T-helper 22 cell (primary cell): ENCODE results near the gene RTKN2.
"Not testable (repeated sequence)": the region's sequence is repeated elsewhere in the genome, so short reads cannot be mapped to it uniquely, and the experiment has no call there.

ENCODE experiments used
- DNase-seq: peaks from one replicate; pipeline ENCODE4 v3.0.0-alpha.2; 2020; ENCODE audit warnings: low read depth

Gene RTKN2

GRCh38 chr10:62259456-62259855 is 9.2 kb downstream of the RTKN2 start:
- no peak for DNase-seq

DNA sequence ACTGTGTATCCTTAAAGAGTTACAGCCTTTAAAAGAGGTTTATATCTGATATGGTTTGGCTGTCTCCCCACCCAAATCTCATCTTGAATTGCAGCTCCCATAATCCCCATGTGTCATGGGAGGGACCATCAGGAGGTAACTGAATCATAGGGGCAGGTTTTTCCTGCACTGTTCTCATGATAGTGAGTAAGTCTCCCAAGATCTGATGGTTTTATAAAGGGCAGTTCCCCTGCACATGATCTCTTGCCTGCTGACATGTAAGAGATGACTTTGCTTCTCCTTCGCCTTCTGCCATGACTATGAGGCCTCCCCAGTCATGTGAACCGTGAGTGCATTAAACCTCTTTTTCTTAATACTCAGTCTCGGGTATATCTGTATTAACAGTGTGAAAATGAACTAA is 9.7 kb downstream of the RTKN2 start:
- DNase-seq: no peak

- no peak for DNase-seq
Observed at GRCh38 chr10:62253704-62254103, 14.9 kb downstream of the RTKN2 start.

DNA sequence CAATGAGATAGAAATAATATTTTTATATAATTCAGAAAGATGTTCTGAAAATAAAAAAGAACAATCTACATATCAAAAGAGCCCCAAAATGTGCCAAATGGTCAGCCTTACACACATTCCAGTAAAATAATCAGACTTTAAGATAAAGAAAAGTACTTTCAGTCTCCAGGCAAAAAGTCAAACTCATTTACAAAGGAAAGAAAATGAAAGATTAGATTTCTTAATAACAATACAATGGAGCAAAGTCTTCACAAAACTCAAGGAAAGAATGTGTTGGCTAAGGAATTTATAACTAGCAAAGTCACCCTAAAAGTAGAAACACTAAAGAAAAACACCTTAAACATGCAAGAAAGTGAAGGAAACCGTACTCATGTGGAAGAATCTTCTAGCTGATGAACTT is 16.6 kb downstream of the RTKN2 start:
- DNase-seq: no peak

DNA sequence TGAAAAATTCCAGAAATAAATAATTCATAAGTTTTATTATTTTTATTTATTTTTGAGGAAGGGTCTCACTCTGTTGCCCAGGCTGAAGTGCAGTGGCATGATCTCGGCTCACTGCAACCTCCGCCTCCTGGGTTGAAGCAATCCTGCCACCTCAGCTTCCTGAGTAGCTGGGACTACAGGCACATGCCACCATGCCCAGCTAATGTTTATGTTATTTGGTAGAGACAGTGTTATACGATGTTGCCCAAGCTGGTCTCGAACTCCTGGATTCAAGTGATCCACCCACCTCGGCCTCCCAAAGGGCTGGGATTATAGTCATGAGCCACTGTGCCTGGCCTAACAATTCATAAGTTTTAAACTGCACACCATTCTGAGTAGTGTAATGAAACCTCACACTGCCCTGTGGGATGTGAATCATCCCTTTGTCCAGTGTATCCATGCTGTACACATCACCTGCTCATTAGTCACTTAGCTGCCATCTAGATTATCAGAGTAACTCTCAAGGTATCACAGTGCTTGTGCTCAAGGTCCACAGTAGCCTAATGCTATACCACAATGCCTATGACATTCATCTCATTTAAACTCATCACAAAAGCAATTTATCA is 17.9 kb downstream of the RTKN2 start:
- DNase-seq: no peak

DNA sequence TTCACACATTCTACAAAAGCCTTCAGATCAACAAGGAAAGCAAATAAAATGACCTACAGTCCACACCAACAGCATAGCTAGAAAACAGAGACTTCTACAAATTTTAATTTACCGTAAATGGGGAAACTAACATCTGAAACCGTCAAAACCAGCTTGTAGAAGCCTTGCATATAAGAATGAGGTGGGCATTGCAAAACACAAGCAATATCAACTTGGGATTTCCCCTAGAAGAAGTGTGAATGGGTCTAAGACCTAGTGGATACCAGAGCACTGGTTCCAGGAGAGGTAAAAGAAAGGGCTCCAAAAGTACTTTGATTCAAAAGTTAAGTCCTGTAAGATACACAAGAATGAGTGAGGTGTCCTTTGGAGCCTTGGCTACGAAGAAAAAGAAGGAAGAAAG is 18.7 kb downstream of the RTKN2 start:
- no peak for DNase-seq

- DNase-seq: no peak
Observed at GRCh38 chr10:62248465-62248864, 20.2 kb downstream of the RTKN2 start.

DNA sequence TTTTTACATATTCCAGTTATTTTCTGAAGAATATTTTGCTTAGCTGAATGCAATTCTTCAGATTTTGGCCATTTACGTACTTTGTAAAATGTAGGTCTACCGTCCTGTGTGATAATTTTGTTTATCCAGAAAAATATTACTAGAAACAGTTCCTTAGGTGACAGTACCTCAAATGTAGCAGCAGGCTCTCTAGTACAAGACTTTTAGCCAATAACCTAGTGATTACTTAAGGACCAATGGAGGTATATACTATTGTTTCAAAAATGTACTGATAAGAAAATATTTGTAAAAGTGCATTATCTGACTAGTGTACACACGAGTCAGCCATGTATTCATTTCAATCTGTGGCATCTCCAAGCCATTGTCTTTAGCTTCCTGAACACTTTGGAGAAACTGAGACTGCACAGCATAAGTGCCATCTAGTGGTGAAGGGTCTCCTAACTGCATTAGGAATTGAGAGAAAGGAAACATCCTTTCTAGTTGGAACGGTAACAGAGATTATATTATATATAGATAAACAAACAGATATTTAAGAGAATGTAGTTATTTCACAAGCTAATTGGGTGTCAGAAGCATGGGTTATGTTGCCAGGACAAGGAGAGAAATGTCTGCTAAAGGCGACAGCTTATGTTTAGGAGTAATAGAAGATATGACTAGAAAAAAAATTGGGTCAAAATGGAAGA is 23.7 kb downstream of the RTKN2 start:
- peak; percentile 11 for DNase-seq

DNA sequence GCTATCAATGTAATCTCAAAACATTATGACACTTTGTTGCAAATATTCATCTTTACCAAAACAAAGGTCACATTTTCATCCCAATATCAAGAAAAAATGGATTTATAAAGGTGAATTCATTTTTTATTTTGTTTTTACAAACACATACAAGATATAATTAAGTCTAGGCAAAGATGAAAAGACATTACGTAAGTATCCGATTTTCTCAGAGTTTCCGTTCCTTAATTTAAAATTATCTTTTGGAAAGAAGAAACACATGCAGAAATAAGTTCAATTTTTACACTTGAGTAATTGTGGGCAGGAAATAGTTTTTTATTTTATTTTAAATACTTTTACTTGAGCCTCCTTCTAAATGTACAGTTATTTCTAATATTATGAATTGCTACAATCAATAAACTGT is 24.6 kb downstream of the RTKN2 start:
- no peak for DNase-seq

DNA sequence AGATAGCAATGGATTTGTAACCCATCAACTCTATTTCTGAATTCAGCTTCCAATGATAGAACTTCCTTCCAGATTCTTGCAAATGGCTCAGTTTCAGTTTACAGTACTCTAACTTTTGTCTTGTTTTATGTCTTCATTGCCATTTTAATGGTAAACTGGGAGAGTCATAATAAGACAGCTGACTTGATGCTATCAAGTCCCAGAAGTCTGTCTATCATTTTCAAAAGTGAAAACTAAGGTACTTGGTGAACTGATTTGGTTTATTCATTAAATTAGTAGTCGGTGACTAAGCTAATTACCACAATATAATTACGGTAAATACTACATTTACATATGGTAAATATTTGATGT is 25.0 kb downstream of the RTKN2 start:
- DNase-seq: no peak

DNA sequence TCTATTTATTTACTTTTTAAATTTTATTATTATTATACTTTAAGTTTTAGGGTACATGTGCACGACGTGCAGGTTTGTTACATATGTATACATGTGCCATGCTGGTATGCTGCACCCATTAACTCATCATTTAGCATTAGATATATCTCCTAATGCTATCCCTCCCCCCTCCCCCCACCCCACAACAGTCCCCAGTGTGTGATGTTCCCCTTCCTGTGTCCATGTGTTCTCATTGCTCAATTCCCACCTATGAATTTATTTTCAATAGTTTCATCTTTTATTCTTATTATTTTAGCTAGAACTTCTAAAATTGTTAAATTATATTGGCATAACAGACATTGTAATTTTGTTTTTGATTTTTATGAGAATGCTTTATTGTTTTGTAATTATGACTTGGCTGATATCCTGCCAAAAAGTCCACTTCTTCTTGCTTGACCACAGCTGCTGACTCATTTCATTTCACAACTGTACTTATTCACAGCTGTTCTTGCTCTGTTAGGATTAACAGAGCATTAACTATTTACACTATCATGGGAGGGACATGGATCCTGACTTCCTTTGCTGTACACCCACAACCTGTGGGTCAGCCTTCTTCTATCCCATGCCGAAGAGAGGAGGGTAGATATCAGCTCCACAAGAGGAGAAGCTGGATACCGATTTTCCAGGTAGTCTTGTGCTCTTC is 25.5 kb downstream of the RTKN2 start:
- DNase-seq: not testable (repeated sequence)

DNA sequence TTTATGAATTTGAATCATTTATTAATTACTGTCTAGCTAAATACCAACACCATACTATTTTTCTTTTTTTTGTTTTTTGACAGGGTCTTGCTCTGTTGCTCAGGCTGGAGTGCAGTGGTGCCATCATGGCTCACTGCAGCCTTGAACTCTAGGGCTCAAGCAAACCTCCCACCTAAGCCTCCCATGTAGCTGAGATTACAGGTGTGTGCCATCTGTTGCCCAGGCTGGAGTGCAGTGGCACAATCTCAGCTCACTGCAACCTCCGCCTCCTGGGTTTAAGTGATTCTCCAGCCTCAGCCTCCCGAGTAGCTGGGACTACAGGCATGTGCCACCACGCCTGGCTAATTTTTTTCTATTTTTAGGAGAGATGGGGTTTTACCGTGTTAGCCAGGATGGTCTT is 27.1 kb downstream of the RTKN2 start:
- not testable (repeated sequence) for DNase-seq

GRCh38 chr10:62239994-62240393 is 28.6 kb downstream of the RTKN2 start:
- DNase-seq: no peak

- DNase-seq: no peak
Observed at GRCh38 chr10:62238880-62239279, 29.8 kb downstream of the RTKN2 start.

- no peak for DNase-seq
Observed at GRCh38 chr10:62237966-62238365, 30.7 kb downstream of the RTKN2 start.

DNA sequence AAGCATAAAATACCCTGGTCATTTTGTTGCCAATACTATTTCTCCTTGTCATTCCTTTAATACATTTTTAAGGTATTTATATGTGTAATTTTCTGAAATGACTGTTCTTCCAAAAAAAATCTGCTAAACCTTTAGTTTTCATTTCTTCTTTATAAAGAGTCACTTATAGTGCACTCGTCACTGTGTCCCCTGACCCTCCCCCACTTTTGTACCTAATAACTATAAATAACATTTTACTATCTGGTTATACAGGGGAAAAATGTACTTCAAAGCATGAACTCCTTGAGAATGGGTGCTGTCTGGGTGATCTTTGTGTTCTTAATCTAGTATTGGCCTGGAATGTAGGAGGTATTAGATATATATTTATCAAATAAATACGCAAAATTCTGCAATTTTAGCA is 31.1 kb downstream of the RTKN2 start:
- DNase-seq: no peak

DNA sequence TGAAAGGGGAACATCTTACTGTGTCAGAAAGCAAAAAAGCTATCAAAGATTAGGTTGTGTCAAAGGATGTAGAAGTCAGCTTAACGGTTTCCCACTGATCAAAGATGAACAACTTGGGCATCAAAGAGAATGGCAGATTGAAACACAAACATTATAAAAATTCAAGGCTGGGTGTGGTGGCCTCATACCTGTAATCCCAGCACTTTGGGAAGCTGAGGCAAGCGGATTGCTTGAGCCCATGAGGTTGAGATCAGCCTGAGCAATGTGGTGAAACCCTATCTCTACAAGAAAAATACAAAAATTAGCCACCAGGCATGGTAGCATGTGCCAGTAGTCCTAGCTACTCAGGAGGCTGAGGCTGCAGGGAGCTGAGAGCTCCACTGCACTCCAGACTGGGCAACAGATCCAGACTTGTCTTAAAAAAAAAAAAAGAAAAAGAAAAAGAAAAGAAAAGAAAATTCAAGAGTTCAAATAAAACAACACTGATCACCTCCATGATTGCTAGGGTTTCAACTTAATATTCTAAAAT is 34.5 kb downstream of the RTKN2 start:
- DNase-seq: no peak

- DNase-seq: no peak
Observed at GRCh38 chr10:62233356-62234076, 35.1 kb downstream of the RTKN2 start.

- DNase-seq: no peak
Observed at GRCh38 chr10:62231805-62232204, 36.8 kb downstream of the RTKN2 start.

DNA sequence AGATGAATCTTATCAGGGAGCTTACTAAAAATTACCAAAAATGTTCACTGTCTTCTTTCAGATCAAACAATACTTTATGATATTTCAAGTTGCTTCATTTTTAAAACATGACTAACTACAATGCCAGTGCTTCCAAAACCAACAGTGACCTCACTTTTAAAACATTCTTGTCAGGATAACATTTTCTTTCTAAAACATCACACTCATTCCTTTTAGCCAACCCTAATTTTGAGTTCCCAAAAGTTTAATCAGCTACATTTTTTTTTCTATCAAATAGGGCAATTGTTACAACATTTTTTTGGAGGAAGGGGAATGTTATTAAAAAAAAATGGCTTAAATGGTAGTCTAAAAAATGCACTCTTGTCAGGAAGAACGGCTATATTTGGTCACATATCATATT is 37.3 kb downstream of the RTKN2 start:
- no peak for DNase-seq

GRCh38 chr10:62230344-62231121 is 38.1 kb downstream of the RTKN2 start:
- DNase-seq: no peak

DNA sequence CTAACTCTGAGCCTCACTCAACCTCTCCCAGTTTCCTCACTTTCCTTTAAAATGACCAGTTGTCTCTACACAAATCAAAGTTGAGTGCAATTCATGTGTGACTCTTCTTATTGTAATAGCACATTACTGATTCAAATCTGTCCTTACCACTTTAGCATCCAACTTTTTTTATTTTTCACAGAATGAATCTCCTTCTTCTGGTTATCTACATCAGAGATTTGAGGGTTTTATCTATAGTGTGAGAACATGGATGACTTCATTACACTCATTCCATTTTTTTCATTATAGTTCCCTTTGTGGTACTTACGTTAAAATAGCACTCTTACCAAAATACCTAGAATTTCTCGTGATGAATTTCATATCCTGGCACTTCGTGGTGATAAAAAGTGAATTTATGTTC is 43.3 kb downstream of the RTKN2 start:
- DNase-seq: no peak
